Prostate gland (tissue), 2 donors: Measurements from ENCODE around the gene COL23A1. TPM values are rescaled to one million over a fixed set of nuclear protein-coding genes. Genes with fewer than 3 reads are reported as not detected.

Experiments
- DNase-seq: peaks from one replicate; pipeline ENCODE4 v3.0.0-alpha.2; 2019; ENCODE audit warnings: low spot score
- H3K27ac ChIP-seq, 2 donors: fragments of 200-600 bp; sonication (generic); 2 replicates each; pipeline ENCODE4 v1.5.1; 2017 to 2019
- H3K27me3 ChIP-seq: fragments of 200-600 bp; sonication (generic); replicated peaks from 2 replicates; pipeline ENCODE4 v1.5.1; 2019; ENCODE audit not compliant: insufficient read depth
- H3K36me3 ChIP-seq, 2 donors: fragments of 200-600 bp; sonication (generic); 1 replicate in 1 of 2; 2 replicates in 1 of 2; pipeline versions ENCODE4 v1.5.1 to v1.8.1; 2017 to 2019
- H3K4me1 ChIP-seq: fragments of 200-600 bp; sonication (generic); replicated peaks from 2 replicates; pipeline ENCODE4 v1.5.1; 2019
- H3K4me3 ChIP-seq, 2 donors: fragments of 200-600 bp; sonication (generic); 2 replicates each; pipeline ENCODE4 v1.5.1; 2017 to 2019
- H3K9me3 ChIP-seq: fragments of 200-600 bp; sonication (generic); 2 replicates; pipeline ENCODE4 v1.5.1; 2017
- POLR2A ChIP-seq: fragments of 450-650 bp; IDR thresholded peaks from one replicate; pipeline ENCODE4 v1.6.1; 2016; ENCODE audit warnings: antibody characterized with exemption, mild to moderate bottlenecking
- POLR2AphosphoS5 ChIP-seq: sonication (generic); formaldehyde crosslinking; IDR thresholded peaks from one replicate; pipeline ENCODE4 v1.6.1; 2017; ENCODE audit warnings: antibody characterized with exemption
- WGBS: methylation state at CpG from one replicate; pipeline ENCODE4 v1.1.5; 2018; 5-methylcytosine and 5-hydroxymethylcytosine counted together
- intact Hi-C: fragments of 100-400 bp; cut with DNase I; formaldehyde crosslinking; loops from one replicate; pipeline ENCODE4 v1.14.2; 2022
- total RNA-seq, 2 donors: library from RNA; depleted of rRNA; stranded (reverse); fragments of >200 nt; gene quantifications; one replicate each; pipeline ENCODE4 v1.1.0, GENCODE V29; 2016
- TF ChIP-seq, protein P1 (sequence below), 4 experiments: fragments of 200-600 bp in 2 of 4; fragments of 450-650 bp in 2 of 4; sonication (generic) in 2 of 4; IDR thresholded peaks; 1 replicate in 3 of 4; 2 replicates in 1 of 4; pipeline ENCODE4 v1.5.1; 2016 to 2019; ENCODE audit warnings: antibody characterized with exemption in 4 of 4, mild to moderate bottlenecking in 2 of 4, moderate library complexity in 2 of 4

Gene COL23A1
- total RNA-seq = 1 to 10 TPM; 2.7 to 6.1 TPM

DNA sequence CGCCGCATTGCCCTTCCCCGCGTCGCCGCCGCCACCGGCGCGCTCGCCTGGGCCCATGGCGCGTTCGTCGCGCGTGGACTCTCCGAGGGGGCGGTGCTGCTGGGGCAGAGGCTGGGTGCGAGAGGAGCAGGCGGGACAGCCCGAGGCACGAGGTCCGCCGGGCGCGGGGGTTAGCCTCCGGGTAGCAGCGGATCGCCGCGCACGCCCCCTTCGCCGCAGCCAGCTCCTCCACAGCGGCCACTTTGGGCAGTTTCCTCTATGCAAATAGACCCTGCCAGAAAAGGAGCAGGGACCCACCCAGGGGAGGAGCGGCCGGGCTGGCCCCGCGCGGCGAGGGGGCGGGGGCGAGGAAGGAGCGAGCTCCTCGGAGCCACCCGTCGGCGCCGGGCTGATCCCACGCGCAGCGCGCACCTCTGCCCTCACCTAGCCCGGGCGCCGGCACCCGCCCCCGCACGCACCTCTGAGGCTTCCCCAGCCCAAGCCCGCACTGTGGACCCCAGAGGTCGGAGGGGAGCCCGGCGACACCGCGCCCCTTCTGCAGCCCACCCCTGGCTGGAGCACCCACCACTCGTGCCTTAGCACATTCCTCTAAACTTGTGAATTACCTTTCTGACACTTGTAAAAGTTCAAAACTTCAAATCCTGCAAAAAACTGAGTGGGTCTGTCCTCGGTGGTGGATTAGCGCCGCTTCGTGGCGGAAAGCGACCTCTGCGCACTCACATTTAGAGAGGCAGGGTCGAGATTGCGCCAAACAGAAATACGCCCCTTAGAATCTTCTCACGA is at the start of gene COL23A1:
TSS of gene COL23A1 (minus strand) at position 253 of the 783 bp plus-strand sequence.
- peak within 1 kb of the TSS; percentile 33 to 38 for H3K4me3 ChIP-seq
- WGBS = under 1% methylated on average over 55 of the region's 78 CpGs
- H3K27ac ChIP-seq = peak within 1 kb of the TSS; percentile 38 to 41
- intact Hi-C loops = no loop called here
- DNase-seq = no peak
- peaks cover 18% of the 10 kb centered on the region for H3K4me1 ChIP-seq
- no peaks in the 10 kb centered on the region for H3K36me3 ChIP-seq
- no peaks in the 10 kb centered on the region for H3K27me3 ChIP-seq
- TF ChIP-seq, protein P1, sequence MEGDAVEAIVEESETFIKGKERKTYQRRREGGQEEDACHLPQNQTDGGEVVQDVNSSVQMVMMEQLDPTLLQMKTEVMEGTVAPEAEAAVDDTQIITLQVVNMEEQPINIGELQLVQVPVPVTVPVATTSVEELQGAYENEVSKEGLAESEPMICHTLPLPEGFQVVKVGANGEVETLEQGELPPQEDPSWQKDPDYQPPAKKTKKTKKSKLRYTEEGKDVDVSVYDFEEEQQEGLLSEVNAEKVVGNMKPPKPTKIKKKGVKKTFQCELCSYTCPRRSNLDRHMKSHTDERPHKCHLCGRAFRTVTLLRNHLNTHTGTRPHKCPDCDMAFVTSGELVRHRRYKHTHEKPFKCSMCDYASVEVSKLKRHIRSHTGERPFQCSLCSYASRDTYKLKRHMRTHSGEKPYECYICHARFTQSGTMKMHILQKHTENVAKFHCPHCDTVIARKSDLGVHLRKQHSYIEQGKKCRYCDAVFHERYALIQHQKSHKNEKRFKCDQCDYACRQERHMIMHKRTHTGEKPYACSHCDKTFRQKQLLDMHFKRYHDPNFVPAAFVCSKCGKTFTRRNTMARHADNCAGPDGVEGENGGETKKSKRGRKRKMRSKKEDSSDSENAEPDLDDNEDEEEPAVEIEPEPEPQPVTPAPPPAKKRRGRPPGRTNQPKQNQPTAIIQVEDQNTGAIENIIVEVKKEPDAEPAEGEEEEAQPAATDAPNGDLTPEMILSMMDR (IDR thresholded peaks at IDR 0.05) = peak; percentile 36 to 73 (median 70)
- no peak for TF ChIP-seq POLR2AphosphoS5
- TF ChIP-seq POLR2A = peak; percentile 30
- no peaks in the 10 kb centered on the region for H3K9me3 ChIP-seq

DNA sequence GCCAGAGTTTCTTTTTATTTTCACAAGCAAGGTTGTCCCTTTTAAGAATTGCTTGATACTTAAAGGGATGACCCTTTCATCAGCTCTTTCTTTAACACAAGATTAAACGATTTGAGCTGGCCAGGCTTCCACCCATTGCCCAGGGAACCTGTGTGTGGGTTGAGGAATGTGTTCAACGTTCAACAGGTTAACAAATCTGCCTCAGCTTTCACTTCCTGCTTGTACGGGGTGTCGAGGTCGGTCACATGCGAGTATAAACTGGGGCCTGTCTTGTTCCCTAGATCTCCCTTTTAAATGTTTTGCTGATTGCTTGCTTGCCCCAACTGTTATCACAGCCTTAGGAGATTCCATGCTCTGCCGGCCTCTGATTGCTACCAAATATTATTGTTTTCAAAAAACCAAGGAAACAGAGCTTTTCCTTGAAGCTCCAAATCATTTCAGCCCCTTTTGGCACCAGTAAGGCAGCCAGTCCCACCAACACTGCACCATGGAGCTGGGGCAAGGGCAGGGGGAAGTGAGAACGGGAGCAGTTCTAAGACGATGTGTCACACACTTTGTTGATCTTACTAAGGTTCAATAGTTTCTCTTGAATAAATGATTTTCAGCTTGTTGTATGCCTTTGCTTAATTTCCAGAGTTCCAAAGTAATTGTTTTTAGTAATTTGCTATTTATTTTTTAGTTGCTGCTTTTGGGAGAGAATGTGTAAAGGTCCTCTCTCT is 47.3 kb upstream of the COL23A1 start:
- H3K27me3 ChIP-seq = no peaks in the 10 kb centered on the region
- no peak for DNase-seq
- WGBS = 63% methylated on average over 9 of the region's 9 CpGs

DNA sequence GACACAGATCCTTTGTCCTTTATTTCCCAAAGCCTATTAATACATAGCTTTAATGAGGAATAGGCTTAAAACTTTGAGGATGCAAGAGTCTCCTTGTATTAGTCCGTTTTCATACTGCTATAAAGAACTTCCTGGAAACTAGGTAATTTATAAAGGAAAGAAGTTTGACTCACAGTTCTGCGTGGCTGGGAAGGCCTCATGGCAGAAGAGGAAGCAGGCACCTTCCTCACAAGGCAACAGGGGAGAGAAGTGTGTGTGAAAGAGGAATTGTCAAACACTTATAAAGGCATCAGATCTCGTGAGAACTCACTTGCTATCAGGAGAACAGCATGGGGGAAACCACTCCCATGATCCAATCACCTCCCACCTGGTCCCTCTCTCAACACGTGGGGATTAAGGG is 42.1 kb upstream of the COL23A1 start:
- intact Hi-C loops = no loop called here
- no peak for DNase-seq
- 44% methylated on average over 4 of the region's 4 CpGs for WGBS
- no peaks in the 10 kb centered on the region for H3K4me1 ChIP-seq
- H3K9me3 ChIP-seq = no peaks in the 10 kb centered on the region
- H3K27ac ChIP-seq = no peak overlapping the region
- no peaks in the 10 kb centered on the region for H3K36me3 ChIP-seq
- TF ChIP-seq POLR2AphosphoS5 (no peak), POLR2A (no peak)
- TF ChIP-seq, protein P1 (IDR thresholded peaks at IDR 0.05) = no peak
- H3K27me3 ChIP-seq = no peaks in the 10 kb centered on the region
- H3K4me3 ChIP-seq = no peak overlapping the region

More for the DNA sequence above, 47.3 kb upstream of the COL23A1 start:
- Histone ChIP-seq H3K27ac (no peak overlapping the region), H3K36me3 (no peaks in the 10 kb centered on the region), H3K4me1 (no peaks in the 10 kb centered on the region), H3K9me3 (no peaks in the 10 kb centered on the region), H3K4me3 (no peak overlapping the region)
- intact Hi-C loops = no loop called here
- TF ChIP-seq POLR2A = no peak
- TF ChIP-seq, protein P1 (IDR thresholded peaks at IDR 0.05) = no peak
- TF ChIP-seq POLR2AphosphoS5 = no peak

GRCh38 chr5:178630951-178631350 is 40.8 kb upstream of the COL23A1 start:
- DNase-seq = no peak
- Histone ChIP-seq H3K4me3 (no peak overlapping the region), H3K9me3 (no peaks in the 10 kb centered on the region), H3K27me3 (no peaks in the 10 kb centered on the region), H3K4me1 (no peaks in the 10 kb centered on the region), H3K36me3 (no peaks in the 10 kb centered on the region), H3K27ac (no peak overlapping the region)
- intact Hi-C loops = no loop called here
- 38% methylated on average over 2 of the region's 2 CpGs for WGBS
- TF ChIP-seq POLR2A (no peak), POLR2AphosphoS5 (no peak)
- TF ChIP-seq, protein P1 (IDR thresholded peaks at IDR 0.05) = no peak
